H1 (cell line): ENCODE measurements around the gene FFAR2. TPM values are rescaled to one million over a fixed set of nuclear protein-coding genes. Genes with fewer than 3 reads are reported as not detected.

Experiments used
- CTCF ChIA-PET: fragments of 300-600 bp; sonication (Branson Sonifier 250); formaldehyde crosslinking; loops from one replicate; lab custom pipeline; 2021; ENCODE audit not compliant: partially characterized antibody; lab: Charles Lee
- POLR2A ChIA-PET: fragments of 300-600 bp; sonication (Branson Sonifier 250); formaldehyde crosslinking; loops from one replicate; lab custom pipeline; 2021; ENCODE audit warnings: inconsistent platforms; ENCODE audit not compliant: partially characterized antibody; lab: Charles Lee
- DNase-seq, 2 experiments: peaks; one replicate each; pipeline versions ENCODE4 v3.0.0 to v3.0.0-alpha.2; 2010 to 2022; ENCODE audit warnings: low spot score in 2 of 2, low read depth in 1 of 2, mixed read lengths in 1 of 2
- FAIRE-seq: peaks from 2 replicates; lab custom pipeline; 2011; peaks lifted over from hg19 to GRCh38; lab: Jason Lieb, UNC
- H2AFZ ChIP-seq: 2 replicates; pipeline ENCODE4 v1.8.1; 2012; ENCODE audit warnings: low read length, inconsistent platforms
- H2AK5ac ChIP-seq: 2 replicates; pipeline ENCODE4 v1.6.1; 2013; ENCODE audit warnings: low read depth, low read length
- H2BK120ac ChIP-seq: replicated peaks from 2 replicates; pipeline ENCODE3; 2013; ENCODE audit warnings: low read depth, low read length, inconsistent platforms
- H2BK12ac ChIP-seq: 2 replicates; pipeline ENCODE4 v1.6.1; 2013; ENCODE audit warnings: low read depth, low read length
- H2BK15ac ChIP-seq: 2 replicates; pipeline ENCODE4 v1.6.1; 2013; ENCODE audit warnings: low read length
- H2BK20ac ChIP-seq: 2 replicates; pipeline ENCODE4 v1.6.1; 2013; ENCODE audit warnings: low read length
- H2BK5ac ChIP-seq: 2 replicates; pipeline ENCODE4 v1.6.1; 2013; ENCODE audit warnings: low read depth, low read length
- H3K14ac ChIP-seq: 2 replicates; pipeline ENCODE4 v1.6.1; 2013; ENCODE audit warnings: inconsistent platforms; ENCODE audit not compliant: insufficient read length
- H3K18ac ChIP-seq: 2 replicates; pipeline ENCODE4 v1.6.1; 2013; ENCODE audit warnings: low read length; ENCODE audit errors: extremely low read depth
- H3K23ac ChIP-seq: 2 replicates; pipeline ENCODE4 v1.6.1; 2013; ENCODE audit warnings: inconsistent platforms; ENCODE audit not compliant: insufficient read length
- H3K23me2 ChIP-seq: 2 replicates; pipeline ENCODE4 v1.6.1; 2013; ENCODE audit warnings: low read depth, low read length
- H3K27ac ChIP-seq: 2 replicates; pipeline ENCODE4 v1.6.1; 2011; ENCODE audit warnings: low read depth, low read length, inconsistent platforms
- H3K27me3 ChIP-seq, 4 experiments: replicated peaks in 1 of 4; 1 replicate in 1 of 4; 2 replicates in 3 of 4; pipeline versions ENCODE4 v1.6.1 to v1.8.1; 2011 to 2013; ENCODE audit warnings: low read length in 3 of 4, mild to moderate bottlenecking in 3 of 4, inconsistent platforms in 2 of 4, mixed read lengths in 2 of 4, moderate library complexity in 1 of 4; ENCODE audit not compliant: control insufficient read depth in 3 of 4, insufficient read depth in 3 of 4; ENCODE audit errors: extremely low read depth in 1 of 4
- H3K36me3 ChIP-seq, 4 experiments: 2 replicates each; pipeline versions ENCODE4 v1.6.1 to v1.8.1; 2011 to 2013; ENCODE audit warnings: mild to moderate bottlenecking in 4 of 4, low read length in 3 of 4, moderate library complexity in 2 of 4, control low read depth in 1 of 4, inconsistent platforms in 1 of 4; ENCODE audit not compliant: insufficient read depth in 4 of 4, control insufficient read depth in 2 of 4
- H3K4ac ChIP-seq: replicated peaks from 2 replicates; pipeline ENCODE3; 2013; ENCODE audit warnings: low read length, low read depth, mixed read lengths, inconsistent platforms; ENCODE audit not compliant: insufficient read length
- H3K4me1 ChIP-seq, 4 experiments: replicated peaks in 1 of 4; 1 replicate in 1 of 4; 2 replicates in 3 of 4; pipeline versions ENCODE4 v1.6.1 to v1.8.1; 2011 to 2013; ENCODE audit warnings: low read length in 3 of 4, inconsistent platforms in 2 of 4, mixed read lengths in 1 of 4; ENCODE audit not compliant: insufficient read depth in 4 of 4, control insufficient read depth in 3 of 4
- H3K4me2 ChIP-seq, 2 experiments: 2 replicates each; pipeline versions ENCODE4 v1.6.1 to v1.8.1; 2011 to 2013; ENCODE audit warnings: low read depth in 2 of 2, low read length in 2 of 2, control low read depth in 1 of 2, inconsistent platforms in 1 of 2, mild to moderate bottlenecking in 1 of 2; ENCODE audit not compliant: insufficient read depth in 1 of 2
- H3K4me3 ChIP-seq, 4 experiments: fragments of 200-600, 300-600 bp in 1 of 4; sonication (generic), shearing (Covaris generic), sonication (Bioruptor Twin) in 1 of 4; 2 replicates each; pipeline versions ENCODE4 v1.5.1 to v1.8.1; 2011 to 2016; ENCODE audit warnings: low read length in 4 of 4, low read depth in 3 of 4, control low read depth in 2 of 4, inconsistent platforms in 2 of 4, mild to moderate bottlenecking in 2 of 4, mixed read lengths in 1 of 4, moderate library complexity in 1 of 4; ENCODE audit not compliant: insufficient read depth in 2 of 4; ENCODE audit errors: extremely low read depth in 1 of 4
- H3K56ac ChIP-seq: replicated peaks from 2 replicates; pipeline ENCODE3; 2013; ENCODE audit warnings: low read depth, mild to moderate bottlenecking, mixed read lengths, low read length, inconsistent platforms; ENCODE audit not compliant: insufficient read length
- H3K79me1 ChIP-seq: 2 replicates; pipeline ENCODE4 v1.6.1; 2013; ENCODE audit warnings: low read depth, low read length, control low read depth
- H3K79me2 ChIP-seq, 2 experiments: 2 replicates each; pipeline versions ENCODE4 v1.6.1 to v1.8.1; 2012 to 2013; ENCODE audit warnings: low read length in 2 of 2, mild to moderate bottlenecking in 2 of 2, inconsistent platforms in 1 of 2; ENCODE audit not compliant: insufficient read depth in 2 of 2, control insufficient read depth in 1 of 2
- H3K9ac ChIP-seq, 4 experiments: replicated peaks in 1 of 4; 1 replicate in 1 of 4; 2 replicates in 3 of 4; pipeline versions ENCODE4 v1.6.1 to v1.8.1; 2011 to 2013; ENCODE audit warnings: low read depth in 3 of 4, low read length in 3 of 4, control low read depth in 2 of 4, mild to moderate bottlenecking in 2 of 4, moderate library complexity in 2 of 4, inconsistent platforms in 1 of 4; ENCODE audit errors: extremely low read depth in 1 of 4
- H3K9me3 ChIP-seq, 2 experiments: 2 replicates each; pipeline versions ENCODE4 v1.6.1 to v1.8.1; 2012 to 2013; ENCODE audit warnings: mild to moderate bottlenecking in 2 of 2, moderate library complexity in 2 of 2, control low read depth in 1 of 2, inconsistent platforms in 1 of 2, low read depth in 1 of 2, low read length in 1 of 2, mixed read lengths in 1 of 2; ENCODE audit not compliant: insufficient read depth in 2 of 2
- H4K20me1 ChIP-seq, 2 experiments: replicated peaks in 1 of 2; 2 replicates each; pipeline versions ENCODE3 to v1.8.1; 2011 to 2013; ENCODE audit warnings: inconsistent platforms in 2 of 2, low read length in 2 of 2, mild to moderate bottlenecking in 1 of 2; ENCODE audit not compliant: insufficient read depth in 2 of 2, control insufficient read depth in 1 of 2
- H4K5ac ChIP-seq: 2 replicates; pipeline ENCODE4 v1.6.1; 2013; ENCODE audit warnings: low read length, low read depth, mixed read lengths, inconsistent platforms; ENCODE audit not compliant: insufficient read length
- H4K8ac ChIP-seq: 2 replicates; pipeline ENCODE4 v1.8.0; 2013; ENCODE audit warnings: mild to moderate bottlenecking, moderate library complexity, low read length, inconsistent platforms; ENCODE audit not compliant: insufficient read depth; ENCODE audit errors: extremely low read depth
- H4K91ac ChIP-seq: replicated peaks from 2 replicates; pipeline ENCODE3; 2013; ENCODE audit warnings: low read length, mixed read lengths, inconsistent platforms; ENCODE audit not compliant: insufficient read length
- ASH2L ChIP-seq: fragments of 200-600, 300-600 bp; sonication (generic); IDR thresholded peaks from one replicate; pipeline ENCODE4 v1.7.1; 2017; ENCODE audit warnings: low read length
- ATF3 ChIP-seq: IDR thresholded peaks from 2 replicates; pipeline ENCODE4 v1.6.1; 2011; ENCODE audit warnings: low read depth, mild to moderate bottlenecking, low read length; ENCODE audit not compliant: insufficient read depth
- E2F6 ChIP-seq: IDR thresholded peaks from 2 replicates; pipeline ENCODE4 v1.6.1; 2012; ENCODE audit warnings: inconsistent platforms
- FOSL1 ChIP-seq: IDR thresholded peaks from 2 replicates; pipeline ENCODE4 v1.6.1; 2011; ENCODE audit warnings: mild to moderate bottlenecking, low read depth, low read length, moderate library complexity; ENCODE audit not compliant: insufficient read depth
- POLR2A ChIP-seq, 2 experiments: IDR thresholded peaks; 1 replicate in 1 of 2; 2 replicates in 1 of 2; pipeline ENCODE4 v1.6.1; 2011; ENCODE audit warnings: low read depth in 2 of 2, low read length in 2 of 2, mild to moderate bottlenecking in 2 of 2; ENCODE audit errors: control extremely low read depth in 1 of 2
- SAP30 ChIP-seq: fragments of 300-600 bp; sonication (generic); IDR thresholded peaks from 2 replicates; pipeline ENCODE4 v1.7.1; 2012; ENCODE audit warnings: low read length, moderate library complexity, mild to moderate bottlenecking, inconsistent platforms; ENCODE audit not compliant: insufficient read depth, insufficient replicate concordance
- SIN3A ChIP-seq, 2 experiments: IDR thresholded peaks in 1 of 2; conservative IDR thresholded peaks in 1 of 2; 2 replicates each; pipeline ENCODE4 v1.6.1; 2011 to 2012; ENCODE audit warnings: low read length in 2 of 2, improper control_type of control experiment in 1 of 2, low read depth in 1 of 2, mild to moderate bottlenecking in 1 of 2
- SUZ12 ChIP-seq: fragments of 200-600 bp; sonication (generic); IDR thresholded peaks from 2 replicates; pipeline ENCODE4 v1.6.1; 2012; ENCODE audit warnings: mild to moderate bottlenecking, inconsistent platforms, low read length, moderate library complexity, mixed read lengths
- TAF1 ChIP-seq: IDR thresholded peaks from 2 replicates; pipeline ENCODE4 v1.6.1; 2011; ENCODE audit warnings: mild to moderate bottlenecking, low read depth, low read length
- TAF7 ChIP-seq: optimal IDR thresholded peaks from 2 replicates; pipeline ENCODE3; 2011; ENCODE audit warnings: low read depth, mild to moderate bottlenecking, inconsistent platforms, low read length, moderate library complexity, borderline replicate concordance
- TEAD4 ChIP-seq: IDR thresholded peaks from 2 replicates; pipeline ENCODE4 v1.6.1; 2012; ENCODE audit warnings: low read depth, low read length, inconsistent platforms, mixed read lengths
- WGBS, 2 experiments: shearing (Covaris generic) in 1 of 2; methylation state at CpG; one replicate each; pipeline versions ENCODE4 v1.1.6 to v1.1.7; 2013 to 2015; ENCODE audit warnings: low lambda C conversion rate in 2 of 2, mixed read lengths in 2 of 2, inconsistent platforms in 1 of 2, low coverage in 1 of 2, missing lambda C conversion rate in 1 of 2; ENCODE audit not compliant: insufficient replicate concordance in 2 of 2, insufficient coverage in 1 of 2, insufficient read length in 1 of 2; ENCODE audit errors: extremely low coverage in 1 of 2, missing lambda C conversion rate in 1 of 2; 5-methylcytosine and 5-hydroxymethylcytosine counted together
- polyA plus RNA-seq, 7 experiments: library from polyadenylated mRNA; depleted of rRNA in 3 of 7; stranded (reverse) in 5 of 7; unstranded in 2 of 7; fragments of >200 nt in 5 of 7; fragments of 200-250 nt in 2 of 7; gene quantifications; 1 replicate in 5 of 7; 2 replicates in 1 of 7; 4 replicates in 1 of 7; pipeline versions ENCODE4 v1.2.1 to v1.2.3, GENCODE V29; 2011 to 2013; ENCODE audit warnings: missing spikeins in 2 of 7, mixed read lengths in 2 of 7
- total RNA-seq: library from RNA; stranded (reverse); fragmentation: NEBNext Ultra II Directional; extraction: Animal tissue kit (Norgen Biotek cat#: 25700); gene quantifications from 2 replicates; pipeline ENCODE4 v1.2.1, GENCODE V29; 2021

Gene FFAR2
- total and polyA plus RNA-seq, 2 of the 8 experiments (the other 6 are each of a cell fraction or from before 2014, with no cell fraction given) = not detected

GRCh38 chr19:35458192-35458591, 10.1 kb downstream of the FFAR2 start:
- no peak overlapping the region for H3K4me3 ChIP-seq
- no peak overlapping the region for H4K5ac ChIP-seq
- H3K79me2 ChIP-seq = no peaks in the 10 kb centered on the region
- H3K23ac ChIP-seq = no peak overlapping the region
- FAIRE-seq (no peak), DNase-seq (no peak)
- H2BK15ac ChIP-seq = no peak overlapping the region
- H3K14ac ChIP-seq = no peak overlapping the region
- no peak overlapping the region for H3K4ac ChIP-seq
- H3K27me3 ChIP-seq = no peaks in the 10 kb centered on the region
- H2AK5ac ChIP-seq = no peak overlapping the region
- no peak overlapping the region for H3K56ac ChIP-seq
- H3K23me2 ChIP-seq = peaks cover 1% of the 10 kb centered on the region; the same call in 1 of the 2 replicates
- no peak overlapping the region for H2BK5ac ChIP-seq
- CTCF ChIA-PET = interaction anchor here (2.3 kb wide), 1 partner anchor 11 kb away, joined by 14 read pairs; no protein-coding TSS in a partner anchor
- H2BK20ac ChIP-seq = no peak overlapping the region
- H2BK120ac ChIP-seq = no peak overlapping the region
- 80% methylated on average over 1 of the region's 1 CpG; no CpG with 5 or more reads in 1 of the 2 experiments for WGBS, 2 experiments
- no peaks in the 10 kb centered on the region for H3K36me3 ChIP-seq
- H4K8ac ChIP-seq = no peak overlapping the region
- no peaks in the 10 kb centered on the region for H3K4me1 ChIP-seq
- H3K9ac ChIP-seq = no peak overlapping the region
- no peak overlapping the region for H3K18ac ChIP-seq
- no peak overlapping the region for H2AFZ ChIP-seq
- TF ChIP-seq ASH2L (no peak), TAF7 (no peak), ATF3 (no peak), TEAD4 (no peak), FOSL1 (no peak), SUZ12 (no peak), E2F6 (no peak), SAP30 (no peak), TAF1 (no peak), POLR2A (IDR thresholded peaks at IDR 0.05; ENCODE audit: control extremely low read depth in 1 of 2, low read depth in 2 of 2, low read length in 2 of 2) (no peak), SIN3A (conservative IDR thresholded peaks at IDR 0.05 in 1 of 2, IDR thresholded peaks at IDR 0.05 in 1 of 2; ENCODE audit: low read depth in 1 of 2, low read length in 2 of 2) (no peak)
- no peak overlapping the region for H2BK12ac ChIP-seq
- no peaks in the 10 kb centered on the region for H3K79me1 ChIP-seq
- H4K91ac ChIP-seq = no peak overlapping the region
- POLR2A ChIA-PET = no interaction called here
- H3K27ac ChIP-seq = no peak overlapping the region
- H3K9me3 ChIP-seq = no peaks in the 10 kb centered on the region
- H3K4me2 ChIP-seq = no peak overlapping the region
- no peaks in the 10 kb centered on the region for H4K20me1 ChIP-seq
